Measurements from ENCODE around the gene CD38. TPM values are rescaled to one million over a fixed set of nuclear protein-coding genes. Genes with fewer than 3 reads are reported as not detected.

Gene CD38
- total and polyA plus RNA-seq, 4 donors: 3.2 to 9.4 (median 5.3) TPM

DNA sequence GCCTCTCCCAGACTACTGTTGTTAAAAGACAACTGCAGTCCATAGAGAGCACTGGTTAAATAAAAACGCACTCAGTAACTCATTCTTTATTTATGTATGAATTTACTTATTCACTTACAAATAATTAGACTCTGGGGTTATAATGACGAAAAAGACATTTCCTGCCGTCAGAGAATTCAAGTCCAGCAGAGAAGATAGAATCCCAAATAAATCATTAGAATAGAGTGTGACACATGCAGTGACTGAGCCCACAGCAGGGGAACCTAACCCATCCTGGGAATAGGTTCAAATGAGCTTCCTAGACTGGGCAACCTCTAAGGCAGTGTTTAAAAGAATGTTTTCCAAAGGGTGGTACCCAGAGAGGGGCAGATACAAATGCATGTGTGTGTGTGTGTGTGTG, 106.5 kb downstream of the CD38 start:
- WGBS: 77% methylated on average over 3 of the region's 3 CpGs
- no peaks in the 10 kb centered on the region for H3K36me3 ChIP-seq (ENCODE audit: control insufficient read depth in 4 of 4, insufficient read depth in 3 of 4, low read depth in 1 of 4, low read length in 3 of 4)
- no peak overlapping the region for H3K9ac ChIP-seq (ENCODE audit: low read depth in 1 of 2, low read length in 2 of 2)
- no peaks in the 10 kb centered on the region for H3K9me3 ChIP-seq (ENCODE audit: control insufficient read depth in 4 of 4, low read length in 3 of 4)
- no peak overlapping the region for H3K4me3 ChIP-seq (ENCODE audit: low read depth in 1 of 3, low read length in 3 of 3)
- no peak for DNase-seq (ENCODE audit: low spot score)
- no peak overlapping the region for H3K27ac ChIP-seq (ENCODE audit: low read depth in 1 of 2, low read length in 2 of 2)
- no peaks in the 10 kb centered on the region for H3K4me1 ChIP-seq (ENCODE audit: control insufficient read depth in 4 of 4, insufficient read depth in 4 of 4, low read length in 3 of 4)
- TF ChIP-seq RAD21 (IDR thresholded peaks at IDR 0.05) (no peak), HNF4G (IDR thresholded peaks at IDR 0.05) (no peak), TAF1 (conservative IDR thresholded peaks at IDR 0.05) (no peak), RXRA (IDR thresholded peaks at IDR 0.05) (no peak), HNF4A (conservative IDR thresholded peaks at IDR 0.05) (no peak), JUND (IDR thresholded peaks at IDR 0.05) (no peak), FOXA2 (IDR thresholded peaks at IDR 0.05) (no peak), SP1 (IDR thresholded peaks at IDR 0.05) (no peak), EGR1 (IDR thresholded peaks at IDR 0.05; ENCODE audit: low read depth in 2 of 2) (no peak), GABPA (IDR thresholded peaks at IDR 0.05 in 1 of 2, conservative IDR thresholded peaks at IDR 0.05 in 1 of 2) (no peak), YY1 (IDR thresholded peaks at IDR 0.05) (no peak)
- TF ChIP-seq, protein P1, sequence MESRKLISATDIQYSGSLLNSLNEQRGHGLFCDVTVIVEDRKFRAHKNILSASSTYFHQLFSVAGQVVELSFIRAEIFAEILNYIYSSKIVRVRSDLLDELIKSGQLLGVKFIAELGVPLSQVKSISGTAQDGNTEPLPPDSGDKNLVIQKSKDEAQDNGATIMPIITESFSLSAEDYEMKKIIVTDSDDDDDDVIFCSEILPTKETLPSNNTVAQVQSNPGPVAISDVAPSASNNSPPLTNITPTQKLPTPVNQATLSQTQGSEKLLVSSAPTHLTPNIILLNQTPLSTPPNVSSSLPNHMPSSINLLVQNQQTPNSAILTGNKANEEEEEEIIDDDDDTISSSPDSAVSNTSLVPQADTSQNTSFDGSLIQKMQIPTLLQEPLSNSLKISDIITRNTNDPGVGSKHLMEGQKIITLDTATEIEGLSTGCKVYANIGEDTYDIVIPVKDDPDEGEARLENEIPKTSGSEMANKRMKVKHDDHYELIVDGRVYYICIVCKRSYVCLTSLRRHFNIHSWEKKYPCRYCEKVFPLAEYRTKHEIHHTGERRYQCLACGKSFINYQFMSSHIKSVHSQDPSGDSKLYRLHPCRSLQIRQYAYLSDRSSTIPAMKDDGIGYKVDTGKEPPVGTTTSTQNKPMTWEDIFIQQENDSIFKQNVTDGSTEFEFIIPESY (IDR thresholded peaks at IDR 0.05): no peak
- TF ChIP-seq, protein P2, sequence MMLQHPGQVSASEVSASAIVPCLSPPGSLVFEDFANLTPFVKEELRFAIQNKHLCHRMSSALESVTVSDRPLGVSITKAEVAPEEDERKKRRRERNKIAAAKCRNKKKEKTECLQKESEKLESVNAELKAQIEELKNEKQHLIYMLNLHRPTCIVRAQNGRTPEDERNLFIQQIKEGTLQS (IDR thresholded peaks at IDR 0.05): no peak
- TF ChIP-seq, protein P3, sequence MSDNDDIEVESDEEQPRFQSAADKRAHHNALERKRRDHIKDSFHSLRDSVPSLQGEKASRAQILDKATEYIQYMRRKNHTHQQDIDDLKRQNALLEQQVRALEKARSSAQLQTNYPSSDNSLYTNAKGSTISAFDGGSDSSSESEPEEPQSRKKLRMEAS (IDR thresholded peaks at IDR 0.05): no peak
- TF ChIP-seq, protein P4, sequence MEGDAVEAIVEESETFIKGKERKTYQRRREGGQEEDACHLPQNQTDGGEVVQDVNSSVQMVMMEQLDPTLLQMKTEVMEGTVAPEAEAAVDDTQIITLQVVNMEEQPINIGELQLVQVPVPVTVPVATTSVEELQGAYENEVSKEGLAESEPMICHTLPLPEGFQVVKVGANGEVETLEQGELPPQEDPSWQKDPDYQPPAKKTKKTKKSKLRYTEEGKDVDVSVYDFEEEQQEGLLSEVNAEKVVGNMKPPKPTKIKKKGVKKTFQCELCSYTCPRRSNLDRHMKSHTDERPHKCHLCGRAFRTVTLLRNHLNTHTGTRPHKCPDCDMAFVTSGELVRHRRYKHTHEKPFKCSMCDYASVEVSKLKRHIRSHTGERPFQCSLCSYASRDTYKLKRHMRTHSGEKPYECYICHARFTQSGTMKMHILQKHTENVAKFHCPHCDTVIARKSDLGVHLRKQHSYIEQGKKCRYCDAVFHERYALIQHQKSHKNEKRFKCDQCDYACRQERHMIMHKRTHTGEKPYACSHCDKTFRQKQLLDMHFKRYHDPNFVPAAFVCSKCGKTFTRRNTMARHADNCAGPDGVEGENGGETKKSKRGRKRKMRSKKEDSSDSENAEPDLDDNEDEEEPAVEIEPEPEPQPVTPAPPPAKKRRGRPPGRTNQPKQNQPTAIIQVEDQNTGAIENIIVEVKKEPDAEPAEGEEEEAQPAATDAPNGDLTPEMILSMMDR (IDR thresholded peaks at IDR 0.05; ENCODE audit: low read depth, low read length, missing input control): no peak
- no peaks in the 10 kb centered on the region for H3K27me3 ChIP-seq (ENCODE audit: control insufficient read depth in 4 of 4, insufficient read depth in 4 of 4, low read length in 3 of 4)

DNA sequence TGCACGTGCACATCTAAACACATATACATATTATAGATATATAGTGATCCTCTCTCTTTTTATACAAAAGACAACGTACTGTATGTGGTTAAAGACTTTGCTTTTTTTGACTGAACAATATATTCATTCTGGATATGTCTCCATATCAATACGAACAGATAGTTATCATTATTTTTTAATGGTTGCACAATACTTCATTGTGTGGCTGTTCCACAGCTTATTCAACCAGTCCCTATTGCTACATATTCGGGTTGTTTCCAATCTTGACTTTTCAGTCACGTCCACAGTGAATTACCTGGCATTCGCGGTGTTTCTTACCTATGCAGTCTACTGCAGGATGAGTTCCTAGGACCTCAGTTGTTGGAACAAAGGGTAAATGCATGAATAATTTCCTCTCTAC, 107.3 kb downstream of the CD38 start:
- no peak for DNase-seq (ENCODE audit: low spot score)
- H3K4me1 ChIP-seq (ENCODE audit: control insufficient read depth in 4 of 4, insufficient read depth in 4 of 4, low read length in 3 of 4): no peaks in the 10 kb centered on the region
- H3K27ac ChIP-seq (ENCODE audit: low read depth in 1 of 2, low read length in 2 of 2): no peak overlapping the region
- no peaks in the 10 kb centered on the region for H3K9me3 ChIP-seq (ENCODE audit: control insufficient read depth in 4 of 4, low read length in 3 of 4)
- H3K27me3 ChIP-seq (ENCODE audit: control insufficient read depth in 4 of 4, insufficient read depth in 4 of 4, low read length in 3 of 4): no peaks in the 10 kb centered on the region
- TF ChIP-seq HNF4A (conservative IDR thresholded peaks at IDR 0.05) (no peak), HNF4G (IDR thresholded peaks at IDR 0.05) (no peak), RXRA (IDR thresholded peaks at IDR 0.05) (no peak), JUND (IDR thresholded peaks at IDR 0.05) (no peak)
- TF ChIP-seq, protein P2 (IDR thresholded peaks at IDR 0.05): no peak
- no peaks in the 10 kb centered on the region for H3K36me3 ChIP-seq (ENCODE audit: control insufficient read depth in 4 of 4, insufficient read depth in 3 of 4, low read depth in 1 of 4, low read length in 3 of 4)
- no peak overlapping the region for H3K4me3 ChIP-seq (ENCODE audit: low read depth in 1 of 3, low read length in 3 of 3)
- 82% methylated on average over 7 of the region's 7 CpGs for WGBS
- no peak overlapping the region for H3K9ac ChIP-seq (ENCODE audit: low read depth in 1 of 2, low read length in 2 of 2)
